H1 (cell line): Measurements from ENCODE around the gene UBC.
A peak's percentile ranks its signal among the peaks of the same experiment; 100 is the strongest.

ENCODE experiments used
- ATF3 ChIP-seq: IDR thresholded peaks from 2 replicates; pipeline ENCODE4 v1.6.1; 2011; ENCODE audit warnings: low read depth, mild to moderate bottlenecking, low read length; ENCODE audit not compliant: insufficient read depth
- CEBPB ChIP-seq: IDR thresholded peaks from 2 replicates; pipeline ENCODE4 v1.6.1; 2012; ENCODE audit warnings: low read depth, low read length
- EZH2 ChIP-seq: fragments of 200-600 bp; sonication (generic); IDR thresholded peaks from 2 replicates; pipeline ENCODE4 v1.7.1; 2012; ENCODE audit warnings: low read depth, mild to moderate bottlenecking, moderate library complexity, low read length, inconsistent platforms; ENCODE audit not compliant: severe bottlenecking
- GABPA ChIP-seq: IDR thresholded peaks from 2 replicates; pipeline ENCODE4 v1.6.1; 2011; ENCODE audit warnings: mild to moderate bottlenecking, low read length, moderate library complexity, borderline replicate concordance; ENCODE audit not compliant: insufficient read depth
- KDM5A ChIP-seq: fragments of 200-600 bp; IDR thresholded peaks from 2 replicates; pipeline ENCODE4 v1.7.1; 2012; ENCODE audit warnings: mild to moderate bottlenecking, low read length, inconsistent platforms, mixed read lengths
- POLR2AphosphoS5 ChIP-seq: IDR thresholded peaks from 2 replicates; pipeline ENCODE4 v1.6.1; 2011; ENCODE audit warnings: low read depth, low read length
- RNF2 ChIP-seq: fragments of 200-900, 300-1000 bp; sonication (generic); IDR thresholded peaks from 2 replicates; pipeline ENCODE4 v1.7.1; 2016; ENCODE audit warnings: borderline replicate concordance, low read depth, mild to moderate bottlenecking, antibody characterized with exemption, low read length; ENCODE audit not compliant: poor library complexity, severe bottlenecking; ENCODE audit errors: missing control alignments
- SIN3A ChIP-seq, 2 experiments: IDR thresholded peaks in 1 of 2; conservative IDR thresholded peaks in 1 of 2; 2 replicates each; pipeline ENCODE4 v1.6.1; 2011 to 2012; ENCODE audit warnings: low read length in 2 of 2, improper control_type of control experiment in 1 of 2, low read depth in 1 of 2, mild to moderate bottlenecking in 1 of 2
- SIRT6 ChIP-seq: IDR thresholded peaks from one replicate; pipeline ENCODE4 v1.7.1; 2012; ENCODE audit warnings: low read length, inconsistent platforms
- TBP ChIP-seq: IDR thresholded peaks from 2 replicates; pipeline ENCODE4 v1.6.1; 2011; ENCODE audit warnings: low read depth, low read length, improper control_type of control experiment
- TF ChIP-seq, protein P1 (sequence below), 3 experiments: IDR thresholded peaks; 1 replicate in 2 of 3; 2 replicates in 1 of 3; pipeline versions ENCODE4 v1.5.1 to v1.6.1; 2011; ENCODE audit warnings: low read length in 3 of 3, mild to moderate bottlenecking in 3 of 3, inconsistent platforms in 2 of 3, low read depth in 1 of 3, moderate library complexity in 1 of 3; ENCODE audit not compliant: insufficient read depth in 1 of 3; ENCODE audit errors: control extremely low read depth in 1 of 3

- TF ChIP-seq SIN3A (conservative IDR thresholded peaks at IDR 0.05 in 1 of 2, IDR thresholded peaks at IDR 0.05 in 1 of 2; ENCODE audit: low read depth in 1 of 2, low read length in 2 of 2) (no peak), CEBPB (no peak), ATF3 (no peak), SIRT6 (no peak), TBP (no peak), EZH2 (no peak), POLR2AphosphoS5 (no peak), KDM5A (no peak), GABPA (no peak), RNF2 (no peak)
- TF ChIP-seq, protein P1, sequence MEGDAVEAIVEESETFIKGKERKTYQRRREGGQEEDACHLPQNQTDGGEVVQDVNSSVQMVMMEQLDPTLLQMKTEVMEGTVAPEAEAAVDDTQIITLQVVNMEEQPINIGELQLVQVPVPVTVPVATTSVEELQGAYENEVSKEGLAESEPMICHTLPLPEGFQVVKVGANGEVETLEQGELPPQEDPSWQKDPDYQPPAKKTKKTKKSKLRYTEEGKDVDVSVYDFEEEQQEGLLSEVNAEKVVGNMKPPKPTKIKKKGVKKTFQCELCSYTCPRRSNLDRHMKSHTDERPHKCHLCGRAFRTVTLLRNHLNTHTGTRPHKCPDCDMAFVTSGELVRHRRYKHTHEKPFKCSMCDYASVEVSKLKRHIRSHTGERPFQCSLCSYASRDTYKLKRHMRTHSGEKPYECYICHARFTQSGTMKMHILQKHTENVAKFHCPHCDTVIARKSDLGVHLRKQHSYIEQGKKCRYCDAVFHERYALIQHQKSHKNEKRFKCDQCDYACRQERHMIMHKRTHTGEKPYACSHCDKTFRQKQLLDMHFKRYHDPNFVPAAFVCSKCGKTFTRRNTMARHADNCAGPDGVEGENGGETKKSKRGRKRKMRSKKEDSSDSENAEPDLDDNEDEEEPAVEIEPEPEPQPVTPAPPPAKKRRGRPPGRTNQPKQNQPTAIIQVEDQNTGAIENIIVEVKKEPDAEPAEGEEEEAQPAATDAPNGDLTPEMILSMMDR (IDR thresholded peaks at IDR 0.05; ENCODE audit: control extremely low read depth in 1 of 3, insufficient read depth in 1 of 3, low read depth in 1 of 3, low read length in 3 of 3): peak; percentile 13 to 49 (median 46)
Measured at GRCh38 chr12:124939079-124939420, 24.6 kb upstream of the UBC start.
